ENCODE data around the gene CATSPERB. TPM values are rescaled to one million over a fixed set of nuclear protein-coding genes. Genes with fewer than 3 reads are reported as not detected.

Gene CATSPERB
- total and polyA plus RNA-seq, 2 donors (not counting 1 experiment from before 2014, with no cell fraction given) = not detected

DNA sequence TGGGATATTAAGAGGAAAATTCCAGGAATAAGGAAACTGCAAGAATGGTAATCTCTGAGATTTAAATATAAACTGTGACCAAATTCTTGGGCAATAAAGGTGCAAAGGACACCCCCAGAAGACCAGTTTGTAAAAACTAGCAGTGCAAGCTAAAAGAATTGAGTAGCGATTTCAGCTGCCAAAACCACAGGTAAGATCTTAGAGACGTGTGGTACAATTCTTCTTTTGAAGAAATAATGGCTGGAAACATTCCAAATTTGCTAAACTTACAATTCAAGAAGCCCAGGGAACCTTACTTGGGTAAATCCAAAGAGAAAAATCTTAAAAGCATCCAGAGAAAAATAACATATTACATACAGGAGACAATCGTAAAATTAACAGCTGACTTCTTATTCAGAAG lies 12.0 kb downstream of the CATSPERB start:
- Histone ChIP-seq H3K9ac (ENCODE audit: insufficient read depth, low read length) (no peak overlapping the region), H3K9me3 (ENCODE audit: control insufficient read depth, insufficient read depth, low read depth, low read length) (no peaks in the 10 kb centered on the region), H3K4me3 (replicated peaks in 1 of 4; ENCODE audit: control extremely low read depth in 1 of 4, insufficient read depth in 1 of 4, low read depth in 3 of 4, low read length in 4 of 4) (no peak overlapping the region), H3K36me3 (ENCODE audit: control insufficient read depth, insufficient read depth, low read length) (no peaks in the 10 kb centered on the region), H3K4me2 (ENCODE audit: extremely low read depth, insufficient read depth, low read length) (no peak overlapping the region), H3K79me2 (ENCODE audit: control insufficient read depth, insufficient read depth, low read length) (no peaks in the 10 kb centered on the region), H3K27me3 (ENCODE audit: control insufficient read depth, insufficient read depth, low read length) (no peaks in the 10 kb centered on the region), H3K4me1 (ENCODE audit: control insufficient read depth, extremely low read depth, insufficient read depth, low read length) (no peaks in the 10 kb centered on the region), H2AFZ (ENCODE audit: low read length) (no peak overlapping the region), H4K20me1 (ENCODE audit: control insufficient read depth, extremely low read depth, insufficient read depth, low read length) (no peaks in the 10 kb centered on the region), H3K27ac (ENCODE audit: insufficient read depth, low read length) (no peak overlapping the region)
- TF ChIP-seq EZH2 (IDR thresholded peaks at IDR 0.05; ENCODE audit: low read length, missing control alignments) = no peak
- TF ChIP-seq, protein P1, sequence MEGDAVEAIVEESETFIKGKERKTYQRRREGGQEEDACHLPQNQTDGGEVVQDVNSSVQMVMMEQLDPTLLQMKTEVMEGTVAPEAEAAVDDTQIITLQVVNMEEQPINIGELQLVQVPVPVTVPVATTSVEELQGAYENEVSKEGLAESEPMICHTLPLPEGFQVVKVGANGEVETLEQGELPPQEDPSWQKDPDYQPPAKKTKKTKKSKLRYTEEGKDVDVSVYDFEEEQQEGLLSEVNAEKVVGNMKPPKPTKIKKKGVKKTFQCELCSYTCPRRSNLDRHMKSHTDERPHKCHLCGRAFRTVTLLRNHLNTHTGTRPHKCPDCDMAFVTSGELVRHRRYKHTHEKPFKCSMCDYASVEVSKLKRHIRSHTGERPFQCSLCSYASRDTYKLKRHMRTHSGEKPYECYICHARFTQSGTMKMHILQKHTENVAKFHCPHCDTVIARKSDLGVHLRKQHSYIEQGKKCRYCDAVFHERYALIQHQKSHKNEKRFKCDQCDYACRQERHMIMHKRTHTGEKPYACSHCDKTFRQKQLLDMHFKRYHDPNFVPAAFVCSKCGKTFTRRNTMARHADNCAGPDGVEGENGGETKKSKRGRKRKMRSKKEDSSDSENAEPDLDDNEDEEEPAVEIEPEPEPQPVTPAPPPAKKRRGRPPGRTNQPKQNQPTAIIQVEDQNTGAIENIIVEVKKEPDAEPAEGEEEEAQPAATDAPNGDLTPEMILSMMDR (conservative IDR thresholded peaks at IDR 0.05 in 1 of 2, IDR thresholded peaks at IDR 0.05 in 1 of 2; ENCODE audit: low read depth in 1 of 2, low read length in 2 of 2) = no peak
- DNase-seq (ENCODE audit: low read depth in 2 of 2) = no peak

DNA sequence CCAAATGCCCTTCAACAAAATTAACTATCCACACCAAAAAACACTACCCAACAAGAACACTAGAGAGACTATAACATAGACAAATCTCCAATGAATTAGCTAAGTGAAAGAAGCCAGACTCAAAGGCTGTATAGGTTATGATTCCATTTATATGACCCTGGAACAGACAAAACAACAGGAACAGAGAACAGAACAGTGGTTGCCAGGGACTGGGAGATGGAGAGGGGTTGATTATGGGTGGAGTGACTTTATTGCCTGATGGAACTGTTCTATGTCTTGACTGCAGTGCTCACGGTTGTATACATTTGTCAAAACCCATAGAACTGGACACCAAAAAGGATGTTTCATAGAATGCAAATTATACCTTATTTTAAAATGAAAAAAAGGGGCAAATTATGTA lies 14.9 kb downstream of the CATSPERB start:
- Histone ChIP-seq H3K9ac (ENCODE audit: insufficient read depth, low read length) (no peak overlapping the region), H3K4me1 (ENCODE audit: control insufficient read depth, extremely low read depth, insufficient read depth, low read length) (no peaks in the 10 kb centered on the region), H3K36me3 (ENCODE audit: control insufficient read depth, insufficient read depth, low read length) (no peaks in the 10 kb centered on the region), H3K9me3 (ENCODE audit: control insufficient read depth, insufficient read depth, low read depth, low read length) (no peaks in the 10 kb centered on the region), H2AFZ (ENCODE audit: low read length) (no peak overlapping the region), H3K4me2 (ENCODE audit: extremely low read depth, insufficient read depth, low read length) (no peak overlapping the region), H3K4me3 (replicated peaks in 1 of 4; ENCODE audit: control extremely low read depth in 1 of 4, insufficient read depth in 1 of 4, low read depth in 3 of 4, low read length in 4 of 4) (no peak overlapping the region), H3K27me3 (ENCODE audit: control insufficient read depth, insufficient read depth, low read length) (no peaks in the 10 kb centered on the region), H3K27ac (ENCODE audit: insufficient read depth, low read length) (no peak overlapping the region), H3K79me2 (ENCODE audit: control insufficient read depth, insufficient read depth, low read length) (no peaks in the 10 kb centered on the region), H4K20me1 (ENCODE audit: control insufficient read depth, extremely low read depth, insufficient read depth, low read length) (no peaks in the 10 kb centered on the region)
- no peak for DNase-seq (ENCODE audit: low read depth in 2 of 2)
- no peak for TF ChIP-seq EZH2 (IDR thresholded peaks at IDR 0.05; ENCODE audit: low read length, missing control alignments)
- TF ChIP-seq, protein P1 (conservative IDR thresholded peaks at IDR 0.05 in 1 of 2, IDR thresholded peaks at IDR 0.05 in 1 of 2; ENCODE audit: low read depth in 1 of 2, low read length in 2 of 2) = no peak

DNA sequence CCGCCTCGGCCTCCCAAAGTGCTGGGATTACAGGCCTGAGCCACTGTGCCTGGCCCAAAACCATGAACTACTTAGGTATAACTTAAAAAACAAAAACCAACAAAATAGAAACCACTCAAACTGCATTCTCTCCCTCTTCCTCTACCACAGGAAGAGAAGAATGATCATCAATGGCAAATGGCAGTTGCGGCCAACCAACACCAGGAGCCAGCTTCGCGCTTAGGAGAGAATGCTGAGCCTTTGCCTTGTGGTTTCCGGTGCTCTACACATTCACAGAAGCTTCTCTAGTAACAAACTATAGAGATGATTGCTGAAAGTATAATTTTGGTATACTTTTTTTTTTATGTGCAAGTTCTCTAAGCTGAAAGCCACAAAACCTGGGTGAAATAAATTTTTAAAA lies 17.1 kb downstream of the CATSPERB start:
- Histone ChIP-seq H3K9me3 (ENCODE audit: control insufficient read depth, insufficient read depth, low read depth, low read length) (no peaks in the 10 kb centered on the region), H4K20me1 (ENCODE audit: control insufficient read depth, extremely low read depth, insufficient read depth, low read length) (no peaks in the 10 kb centered on the region), H3K4me2 (ENCODE audit: extremely low read depth, insufficient read depth, low read length) (no peak overlapping the region), H3K4me1 (ENCODE audit: control insufficient read depth, extremely low read depth, insufficient read depth, low read length) (no peaks in the 10 kb centered on the region), H3K36me3 (ENCODE audit: control insufficient read depth, insufficient read depth, low read length) (no peaks in the 10 kb centered on the region), H3K79me2 (ENCODE audit: control insufficient read depth, insufficient read depth, low read length) (no peaks in the 10 kb centered on the region), H3K27ac (ENCODE audit: insufficient read depth, low read length) (no peak overlapping the region), H3K27me3 (ENCODE audit: control insufficient read depth, insufficient read depth, low read length) (no peaks in the 10 kb centered on the region), H3K4me3 (replicated peaks in 1 of 4; ENCODE audit: control extremely low read depth in 1 of 4, insufficient read depth in 1 of 4, low read depth in 3 of 4, low read length in 4 of 4) (no peak overlapping the region), H2AFZ (ENCODE audit: low read length) (no peak overlapping the region), H3K9ac (ENCODE audit: insufficient read depth, low read length) (no peak overlapping the region)
- no peak for DNase-seq (ENCODE audit: low read depth in 2 of 2)
- TF ChIP-seq EZH2 (IDR thresholded peaks at IDR 0.05; ENCODE audit: low read length, missing control alignments) = no peak
- TF ChIP-seq, protein P1 (conservative IDR thresholded peaks at IDR 0.05 in 1 of 2, IDR thresholded peaks at IDR 0.05 in 1 of 2; ENCODE audit: low read depth in 1 of 2, low read length in 2 of 2) = no peak
